Measurements from ENCODE around the gene SH3PXD2A. TPM values are rescaled to one million over a fixed set of nuclear protein-coding genes. Genes with fewer than 3 reads are reported as not detected.

Gene SH3PXD2A
- total and polyA plus RNA-seq, 10 of the 15 experiments (the other 5 are each of a cell fraction or from before 2014, with no cell fraction given): 0.63 to 14.0 (median 4.4) TPM

DNA sequence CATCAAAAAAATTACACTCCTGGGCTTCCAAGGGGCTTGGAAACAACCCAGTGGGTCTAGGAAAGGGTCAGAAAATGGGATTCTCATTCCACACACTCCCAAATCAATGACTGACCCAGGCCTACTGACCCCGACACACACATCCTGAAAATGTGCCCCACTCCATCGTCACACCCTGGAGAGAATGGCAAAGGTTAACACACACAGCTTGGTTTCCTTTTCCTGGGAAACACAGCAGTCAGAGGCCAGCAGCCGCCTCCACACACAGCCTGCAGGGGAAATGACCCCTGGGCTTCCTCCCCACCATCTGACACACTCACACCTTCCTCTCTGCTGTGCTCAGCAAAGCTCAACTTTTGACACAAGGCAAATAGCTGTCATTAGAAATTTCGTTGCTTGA lies 42.9 kb downstream of the SH3PXD2A start:
- intact Hi-C loops (cut with micrococcal nuclease; ENCODE audit: unreplicated experiment): no loop called here
- ATAC-seq (no peak), FAIRE-seq (no peak), DNase-seq (ENCODE audit: low read depth, low spot score) (no peak)
- in situ Hi-C loops (cut with MboI): no loop called here
- RAD21 ChIA-PET (ENCODE audit: unreplicated experiment): interaction anchor here (2.1 kb wide), 1 partner anchor 100 kb away, joined by 6 read pairs; no protein-coding TSS in a partner anchor
- CTCF ChIA-PET: no interaction called here
- Histone ChIP-seq H2AFZ (ENCODE audit: control insufficient read depth, low read depth, low read length) (no peak overlapping the region), H3K27me3 (replicated peaks in 1 of 2; ENCODE audit: control insufficient read depth in 2 of 2, insufficient read depth in 2 of 2, low read length in 1 of 2) (no peaks in the 10 kb centered on the region), H3K27ac (ENCODE audit: control insufficient read depth, insufficient read depth) (no peak overlapping the region), H3K4me2 (ENCODE audit: control insufficient read depth, insufficient read depth) (no peak overlapping the region), H3K9me3 (replicated peaks; ENCODE audit: control insufficient read depth, insufficient read depth, low read length) (no peaks in the 10 kb centered on the region), H4K20me1 (ENCODE audit: control insufficient read depth, insufficient read depth) (no peaks in the 10 kb centered on the region), H3K9ac (ENCODE audit: control insufficient read depth, insufficient read depth, low read length) (no peak overlapping the region), H3K36me3 (ENCODE audit: control insufficient read depth in 2 of 2, insufficient read depth in 2 of 2, low read length in 1 of 2) (no peaks in the 10 kb centered on the region), H3K4me3 (no peak overlapping the region), H3K79me2 (ENCODE audit: control insufficient read depth, insufficient read depth, low read length) (no peaks in the 10 kb centered on the region), H3K4me1 (ENCODE audit: control insufficient read depth, insufficient read depth, low read length) (peaks cover 4% of the 10 kb centered on the region; the same call in 1 of the 2 replicates)
- POLR2A ChIA-PET: no interaction called here
- SMC1A ChIA-PET (ENCODE audit: uncharacterized antibody, unreplicated experiment): interaction anchor here (1.1 kb wide), 1 partner anchor 31 kb away, joined by 3 read pairs; no protein-coding TSS in a partner anchor
- BruUV-seq (replicated peaks): no TSS peak
- 40% methylated on average over 4 of the region's 4 CpGs for WGBS (ENCODE audit: insufficient coverage, insufficient replicate concordance, low lambda C conversion rate, missing lambda C conversion rate)
- TF ChIP-seq MEF2B (IDR thresholded peaks at IDR 0.05; ENCODE audit: partially characterized antibody, poor library complexity, severe bottlenecking): no peak
- TF ChIP-seq YY1 (IDR thresholded peaks at IDR 0.05; ENCODE audit: low read depth, low read length): no peak
- TF ChIP-seq SMC3 (IDR thresholded peaks at IDR 0.05; ENCODE audit: borderline replicate concordance, low read length): no peak
- TF ChIP-seq TCF7 (IDR thresholded peaks at IDR 0.05; ENCODE audit: borderline replicate concordance): no peak
- no peak for TF ChIP-seq STAT1 (conservative IDR thresholded peaks at IDR 0.05)
- no peak for TF ChIP-seq IKZF1 (conservative IDR thresholded peaks at IDR 0.05)
- TF ChIP-seq, protein P1, sequence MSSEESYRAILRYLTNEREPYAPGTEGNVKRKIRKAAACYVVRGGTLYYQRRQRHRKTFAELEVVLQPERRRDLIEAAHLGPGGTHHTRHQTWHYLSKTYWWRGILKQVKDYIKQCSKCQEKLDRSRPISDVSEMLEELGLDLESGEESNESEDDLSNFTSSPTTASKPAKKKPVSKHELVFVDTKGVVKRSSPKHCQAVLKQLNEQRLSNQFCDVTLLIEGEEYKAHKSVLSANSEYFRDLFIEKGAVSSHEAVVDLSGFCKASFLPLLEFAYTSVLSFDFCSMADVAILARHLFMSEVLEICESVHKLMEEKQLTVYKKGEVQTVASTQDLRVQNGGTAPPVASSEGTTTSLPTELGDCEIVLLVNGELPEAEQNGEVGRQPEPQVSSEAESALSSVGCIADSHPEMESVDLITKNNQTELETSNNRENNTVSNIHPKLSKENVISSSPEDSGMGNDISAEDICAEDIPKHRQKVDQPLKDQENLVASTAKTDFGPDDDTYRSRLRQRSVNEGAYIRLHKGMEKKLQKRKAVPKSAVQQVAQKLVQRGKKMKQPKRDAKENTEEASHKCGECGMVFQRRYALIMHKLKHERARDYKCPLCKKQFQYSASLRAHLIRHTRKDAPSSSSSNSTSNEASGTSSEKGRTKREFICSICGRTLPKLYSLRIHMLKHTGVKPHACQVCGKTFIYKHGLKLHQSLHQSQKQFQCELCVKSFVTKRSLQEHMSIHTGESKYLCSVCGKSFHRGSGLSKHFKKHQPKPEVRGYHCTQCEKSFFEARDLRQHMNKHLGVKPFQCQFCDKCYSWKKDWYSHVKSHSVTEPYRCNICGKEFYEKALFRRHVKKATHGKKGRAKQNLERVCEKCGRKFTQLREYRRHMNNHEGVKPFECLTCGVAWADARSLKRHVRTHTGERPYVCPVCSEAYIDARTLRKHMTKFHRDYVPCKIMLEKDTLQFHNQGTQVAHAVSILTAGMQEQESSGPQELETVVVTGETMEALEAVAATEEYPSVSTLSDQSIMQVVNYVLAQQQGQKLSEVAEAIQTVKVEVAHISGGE (CRISPR knock-in tag; IDR thresholded peaks at IDR 0.05): no peak
- TF ChIP-seq ZNF207 (IDR thresholded peaks at IDR 0.05; ENCODE audit: borderline replicate concordance): no peak

All from GM12878 (cell line).